ENCODE results near the gene AVPR1B. TPM values are rescaled to one million over a fixed set of nuclear protein-coding genes. Genes with fewer than 3 reads are reported as not detected.

Gene AVPR1B
- total RNA-seq, 4 donors from 2014 or later = 0.18 to 0.62 TPM; not detected in 2

GRCh38 chr1:206128196-206128595, 11.0 kb upstream of the AVPR1B start:
- no peak for DNase-seq
- Histone ChIP-seq H3K27me3 (no peaks in the 10 kb centered on the region), H3K36me3 (no peaks in the 10 kb centered on the region), H3K9me3 (no peaks in the 10 kb centered on the region), H3K27ac (no peak overlapping the region), H3K4me1 (no peaks in the 10 kb centered on the region), H3K4me3 (no peak overlapping the region)
- intact Hi-C loops (cut with DNase I; ENCODE audit: low total_unique reads) = no loop called here
- TF ChIP-seq, protein P1, sequence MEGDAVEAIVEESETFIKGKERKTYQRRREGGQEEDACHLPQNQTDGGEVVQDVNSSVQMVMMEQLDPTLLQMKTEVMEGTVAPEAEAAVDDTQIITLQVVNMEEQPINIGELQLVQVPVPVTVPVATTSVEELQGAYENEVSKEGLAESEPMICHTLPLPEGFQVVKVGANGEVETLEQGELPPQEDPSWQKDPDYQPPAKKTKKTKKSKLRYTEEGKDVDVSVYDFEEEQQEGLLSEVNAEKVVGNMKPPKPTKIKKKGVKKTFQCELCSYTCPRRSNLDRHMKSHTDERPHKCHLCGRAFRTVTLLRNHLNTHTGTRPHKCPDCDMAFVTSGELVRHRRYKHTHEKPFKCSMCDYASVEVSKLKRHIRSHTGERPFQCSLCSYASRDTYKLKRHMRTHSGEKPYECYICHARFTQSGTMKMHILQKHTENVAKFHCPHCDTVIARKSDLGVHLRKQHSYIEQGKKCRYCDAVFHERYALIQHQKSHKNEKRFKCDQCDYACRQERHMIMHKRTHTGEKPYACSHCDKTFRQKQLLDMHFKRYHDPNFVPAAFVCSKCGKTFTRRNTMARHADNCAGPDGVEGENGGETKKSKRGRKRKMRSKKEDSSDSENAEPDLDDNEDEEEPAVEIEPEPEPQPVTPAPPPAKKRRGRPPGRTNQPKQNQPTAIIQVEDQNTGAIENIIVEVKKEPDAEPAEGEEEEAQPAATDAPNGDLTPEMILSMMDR (IDR thresholded peaks at IDR 0.05) = no peak
- no peak for TF ChIP-seq POLR2A (IDR thresholded peaks at IDR 0.05)

GRCh38 chr1:206127336-206127735, 10.1 kb upstream of the AVPR1B start:
- Histone ChIP-seq H3K9me3 (no peaks in the 10 kb centered on the region), H3K27ac (no peak overlapping the region), H3K4me1 (no peaks in the 10 kb centered on the region), H3K27me3 (no peaks in the 10 kb centered on the region), H3K36me3 (no peaks in the 10 kb centered on the region), H3K4me3 (no peak overlapping the region)
- TF ChIP-seq, protein P1 (IDR thresholded peaks at IDR 0.05) = no peak
- TF ChIP-seq POLR2A (IDR thresholded peaks at IDR 0.05) = no peak
- no peak for DNase-seq
- intact Hi-C loops (cut with DNase I; ENCODE audit: low total_unique reads) = no loop called here

GRCh38 chr1:206125346-206125745, 8.2 kb upstream of the AVPR1B start:
- H3K27ac ChIP-seq = no peak overlapping the region
- H3K4me3 ChIP-seq = no peak overlapping the region
- peaks cover 0 to 6% of the 10 kb centered on the region in 2 donors for H3K9me3 ChIP-seq
- TF ChIP-seq, protein P1 (IDR thresholded peaks at IDR 0.05) = no peak
- no peak for TF ChIP-seq POLR2A (IDR thresholded peaks at IDR 0.05)
- H3K27me3 ChIP-seq = no peaks in the 10 kb centered on the region
- intact Hi-C loops (cut with DNase I; ENCODE audit: low total_unique reads) = no loop called here
- H3K4me1 ChIP-seq = no peaks in the 10 kb centered on the region
- no peaks in the 10 kb centered on the region for H3K36me3 ChIP-seq
- DNase-seq = no peak

GRCh38 chr1:206122686-206123085, 5.5 kb upstream of the AVPR1B start:
- intact Hi-C loops (cut with DNase I; ENCODE audit: low total_unique reads) = no loop called here
- no peak for DNase-seq

DNA sequence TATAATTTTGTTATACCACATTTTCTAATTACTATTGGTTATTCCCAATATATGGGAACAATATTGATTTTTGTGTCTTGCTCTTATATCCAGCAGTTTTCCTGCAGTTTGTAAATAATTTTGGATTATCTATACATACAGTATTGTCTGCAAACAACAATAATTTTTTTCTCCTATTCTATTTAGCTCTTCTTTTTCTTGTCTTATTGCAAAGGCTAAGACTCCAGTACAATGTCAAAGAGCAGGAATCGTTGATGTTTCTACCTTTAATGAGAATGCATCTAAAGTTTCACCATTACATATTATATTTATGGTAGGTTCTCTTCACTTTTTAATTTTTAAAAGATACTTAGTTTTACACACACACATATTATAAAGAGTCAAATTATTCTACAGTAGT, 4.1 kb upstream of the AVPR1B start:
- H3K27ac ChIP-seq = no peak overlapping the region
- H3K36me3 ChIP-seq = no peaks in the 10 kb centered on the region
- no peak for DNase-seq
- peaks cover 0 to 6% of the 10 kb centered on the region in 2 donors for H3K9me3 ChIP-seq
- H3K4me3 ChIP-seq = no peak overlapping the region
- intact Hi-C loops (cut with DNase I; ENCODE audit: low total_unique reads) = no loop called here
- H3K4me1 ChIP-seq = peaks cover 0 to 6% of the 10 kb centered on the region in 2 donors
- no peaks in the 10 kb centered on the region for H3K27me3 ChIP-seq
- TF ChIP-seq, protein P1 (IDR thresholded peaks at IDR 0.05) = no peak
- TF ChIP-seq POLR2A (IDR thresholded peaks at IDR 0.05) = no peak

More at GRCh38 chr1:206122686-206123085, 5.5 kb upstream of the AVPR1B start:
- Histone ChIP-seq H3K4me1 (no peaks in the 10 kb centered on the region), H3K27ac (no peak overlapping the region), H3K9me3 (peaks cover 0 to 6% of the 10 kb centered on the region in 2 donors), H3K36me3 (no peaks in the 10 kb centered on the region), H3K4me3 (no peak overlapping the region), H3K27me3 (no peaks in the 10 kb centered on the region)
- TF ChIP-seq, protein P1 (IDR thresholded peaks at IDR 0.05) = no peak
- TF ChIP-seq POLR2A (IDR thresholded peaks at IDR 0.05) = no peak

Data from uterus (tissue), 4 donors.